Colonic mucosa (tissue), 4 donors: ENCODE measurements around the gene DIP2A. TPM values are rescaled to one million over a fixed set of nuclear protein-coding genes. Genes with fewer than 3 reads are reported as not detected.

Experiments
- DNase-seq: peaks from one replicate; pipeline ENCODE4 v3.0.0-alpha.2; 2020
- H3K27ac ChIP-seq: fragments of 200-600 bp; one replicate; pipeline ENCODE4 v1.8.0; 2021
- H3K27me3 ChIP-seq: fragments of 200-600 bp; one replicate; pipeline ENCODE4 v1.8.0; 2021
- H3K36me3 ChIP-seq: fragments of 200-600 bp; one replicate; pipeline ENCODE4 v1.8.0; 2021
- H3K4me1 ChIP-seq: fragments of 200-600 bp; one replicate; pipeline ENCODE4 v1.8.0; 2021; ENCODE audit warnings: mild to moderate bottlenecking
- H3K4me3 ChIP-seq: fragments of 200-600 bp; one replicate; pipeline ENCODE4 v1.8.0; 2021
- H3K9ac ChIP-seq, 2 donors: one replicate each; pipeline ENCODE4 v1.7.0; 2013; ENCODE audit warnings: control low read depth in 2 of 2, low read depth in 2 of 2, low read length in 2 of 2
- H3K9me3 ChIP-seq: fragments of 200-600 bp; one replicate; pipeline ENCODE4 v1.8.0; 2021
- intact Hi-C: fragments of 100-400 bp; cut with DNase I; formaldehyde crosslinking; loops from one replicate; pipeline ENCODE4 v1.14.1; 2022
- total RNA-seq, 2 donors: library from RNA; stranded (reverse); fragmentation: NEBNext Ultra II Directional in 1 of 2; extraction: Animal tissue kit (Norgen Biotek cat#: 25700) in 1 of 2; gene quantifications; one replicate each; pipeline ENCODE4 v1.2.1, GENCODE V29; 2021
- TF ChIP-seq, protein P1 (sequence below): fragments of 200-600 bp; IDR thresholded peaks from one replicate; pipeline ENCODE4 v1.8.0; 2022; ENCODE audit warnings: antibody characterized with exemption, mild to moderate bottlenecking
- donor health status: healthy.
- donor health status: DM: no; HTN: no; CAD: no.
- donor health status: DM: no; HTN: no; CAD: no.

The DIP2A gene
- total RNA-seq, 2 donors from 2014 or later, result 40.4 to 41.0 TPM

DNA sequence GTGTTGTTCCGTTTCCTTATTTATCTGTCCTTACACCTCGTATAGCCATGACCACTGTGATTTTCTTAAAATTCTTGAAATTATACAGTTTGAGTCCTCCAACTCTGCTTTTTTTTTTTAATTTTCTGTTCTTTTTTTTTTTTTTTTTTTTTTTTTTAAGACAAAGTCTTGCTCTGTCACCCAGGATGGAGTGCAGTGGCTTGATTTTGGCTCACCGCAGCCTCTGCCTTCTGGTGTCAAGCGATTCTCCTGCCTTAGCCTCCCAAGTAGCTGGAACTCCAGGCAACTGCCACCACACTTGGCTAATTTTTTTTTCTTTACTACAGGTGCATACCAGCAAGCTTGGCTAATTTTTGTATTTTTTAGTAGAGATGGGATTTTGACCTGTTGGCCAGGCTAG lies 48.9 kb downstream of the DIP2A start:
- Histone ChIP-seq H3K36me3 (no peaks in the 10 kb centered on the region), H3K9me3 (no peaks in the 10 kb centered on the region), H3K4me3 (no peak overlapping the region), H3K27ac (no peak overlapping the region), H3K9ac (no peak overlapping the region), H3K27me3 (no peaks in the 10 kb centered on the region), H3K4me1 (no peaks in the 10 kb centered on the region)
- TF ChIP-seq, protein P1, sequence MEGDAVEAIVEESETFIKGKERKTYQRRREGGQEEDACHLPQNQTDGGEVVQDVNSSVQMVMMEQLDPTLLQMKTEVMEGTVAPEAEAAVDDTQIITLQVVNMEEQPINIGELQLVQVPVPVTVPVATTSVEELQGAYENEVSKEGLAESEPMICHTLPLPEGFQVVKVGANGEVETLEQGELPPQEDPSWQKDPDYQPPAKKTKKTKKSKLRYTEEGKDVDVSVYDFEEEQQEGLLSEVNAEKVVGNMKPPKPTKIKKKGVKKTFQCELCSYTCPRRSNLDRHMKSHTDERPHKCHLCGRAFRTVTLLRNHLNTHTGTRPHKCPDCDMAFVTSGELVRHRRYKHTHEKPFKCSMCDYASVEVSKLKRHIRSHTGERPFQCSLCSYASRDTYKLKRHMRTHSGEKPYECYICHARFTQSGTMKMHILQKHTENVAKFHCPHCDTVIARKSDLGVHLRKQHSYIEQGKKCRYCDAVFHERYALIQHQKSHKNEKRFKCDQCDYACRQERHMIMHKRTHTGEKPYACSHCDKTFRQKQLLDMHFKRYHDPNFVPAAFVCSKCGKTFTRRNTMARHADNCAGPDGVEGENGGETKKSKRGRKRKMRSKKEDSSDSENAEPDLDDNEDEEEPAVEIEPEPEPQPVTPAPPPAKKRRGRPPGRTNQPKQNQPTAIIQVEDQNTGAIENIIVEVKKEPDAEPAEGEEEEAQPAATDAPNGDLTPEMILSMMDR, result no peak
- intact Hi-C loops, result no loop called here
- no peak for DNase-seq

DNA sequence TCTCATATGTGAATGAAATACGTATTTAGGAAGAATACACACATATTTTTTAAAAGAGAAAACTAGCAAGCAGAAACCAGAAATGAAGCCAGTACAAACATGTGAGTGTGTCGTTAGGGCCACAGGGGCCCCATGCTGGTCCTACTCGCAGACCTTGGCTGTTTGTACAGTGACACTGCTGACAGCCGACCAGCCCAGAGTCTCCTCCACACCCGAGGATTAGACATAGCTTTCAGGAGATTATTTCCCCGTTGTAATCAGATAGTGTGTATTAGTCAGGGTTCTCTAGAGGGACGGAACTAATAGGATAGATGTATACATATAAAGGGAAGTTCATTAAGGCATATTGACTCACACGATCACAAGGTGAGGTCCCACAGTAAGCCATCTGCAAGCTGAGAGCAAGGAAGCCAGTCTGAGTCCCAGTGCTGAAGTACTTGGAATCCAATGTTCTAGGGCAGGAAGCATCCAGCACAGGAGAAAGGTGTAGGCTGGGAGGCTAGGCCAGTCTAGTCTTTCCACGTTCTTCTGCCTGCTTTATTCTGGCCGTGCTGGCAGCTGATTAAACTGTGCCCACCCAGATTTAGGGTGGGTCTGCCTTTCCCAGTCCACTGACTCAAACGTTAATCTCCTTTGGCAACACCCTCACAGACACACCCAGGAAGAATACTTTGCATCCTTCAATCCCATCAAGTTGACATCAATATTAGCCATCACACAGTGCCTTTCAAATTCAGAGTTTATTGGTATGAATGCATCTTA lies 51.2 kb downstream of the DIP2A start:
- Histone ChIP-seq H3K27me3 (no peaks in the 10 kb centered on the region), H3K4me1 (no peaks in the 10 kb centered on the region), H3K27ac (no peak overlapping the region), H3K9me3 (no peaks in the 10 kb centered on the region), H3K4me3 (no peak overlapping the region), H3K9ac (no peak overlapping the region), H3K36me3 (no peaks in the 10 kb centered on the region)
- TF ChIP-seq, protein P1, result no peak
- intact Hi-C loops, result no loop called here
- DNase-seq, result peak; percentile 37

DNA sequence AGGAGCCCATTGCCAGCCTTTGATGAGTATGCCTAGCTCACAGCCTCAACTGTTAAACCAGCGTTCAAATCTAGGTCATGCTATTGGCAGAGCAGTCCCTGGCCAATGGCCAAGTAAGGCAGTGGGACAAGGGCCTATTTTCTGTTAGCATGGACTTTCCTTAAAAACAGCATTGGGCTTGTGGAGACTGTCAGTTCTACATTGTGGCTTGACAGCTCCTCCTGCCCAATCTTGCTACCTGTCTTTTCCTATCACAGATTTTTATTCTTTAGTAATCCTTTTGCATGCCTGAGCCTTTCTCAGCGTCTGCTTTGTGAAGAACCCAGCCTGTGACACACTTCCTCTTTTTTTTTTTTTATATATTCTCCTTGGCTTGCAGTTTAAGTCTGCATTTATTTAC lies 56.4 kb downstream of the DIP2A start:
- Histone ChIP-seq H3K27ac (no peak overlapping the region), H3K27me3 (no peaks in the 10 kb centered on the region), H3K9ac (no peak overlapping the region), H3K9me3 (no peaks in the 10 kb centered on the region), H3K36me3 (no peaks in the 10 kb centered on the region), H3K4me3 (no peak overlapping the region), H3K4me1 (no peaks in the 10 kb centered on the region)
- TF ChIP-seq, protein P1, result no peak
- no peak for DNase-seq
- intact Hi-C loops, result no loop called here

DNA sequence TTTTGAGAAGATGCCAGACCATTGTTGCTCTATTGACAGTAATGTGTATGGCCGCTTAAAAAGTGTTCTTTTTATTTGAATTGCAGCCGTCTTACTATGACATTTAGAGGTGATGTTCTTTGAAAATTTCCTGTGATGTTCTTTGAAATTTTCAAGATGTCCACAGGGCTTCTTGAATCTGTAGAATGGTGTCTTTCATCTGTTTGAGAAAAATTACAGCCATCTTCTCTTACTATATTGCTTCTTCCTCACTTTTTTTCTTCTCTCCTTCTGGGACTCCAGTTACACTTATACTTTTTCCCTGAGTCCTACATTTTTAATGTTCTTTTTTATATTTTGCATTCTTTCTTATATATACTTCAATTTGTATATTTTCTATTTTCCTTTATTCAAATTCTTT lies 57.4 kb downstream of the DIP2A start:
- intact Hi-C loops, result no loop called here
- no peak overlapping the region for H3K9ac ChIP-seq
- H3K36me3 ChIP-seq, result no peaks in the 10 kb centered on the region
- no peak overlapping the region for H3K27ac ChIP-seq
- H3K4me1 ChIP-seq, result no peaks in the 10 kb centered on the region
- H3K27me3 ChIP-seq, result no peaks in the 10 kb centered on the region
- no peak overlapping the region for H3K4me3 ChIP-seq
- TF ChIP-seq, protein P1, result no peak
- DNase-seq, result no peak
- H3K9me3 ChIP-seq, result no peaks in the 10 kb centered on the region

DNA sequence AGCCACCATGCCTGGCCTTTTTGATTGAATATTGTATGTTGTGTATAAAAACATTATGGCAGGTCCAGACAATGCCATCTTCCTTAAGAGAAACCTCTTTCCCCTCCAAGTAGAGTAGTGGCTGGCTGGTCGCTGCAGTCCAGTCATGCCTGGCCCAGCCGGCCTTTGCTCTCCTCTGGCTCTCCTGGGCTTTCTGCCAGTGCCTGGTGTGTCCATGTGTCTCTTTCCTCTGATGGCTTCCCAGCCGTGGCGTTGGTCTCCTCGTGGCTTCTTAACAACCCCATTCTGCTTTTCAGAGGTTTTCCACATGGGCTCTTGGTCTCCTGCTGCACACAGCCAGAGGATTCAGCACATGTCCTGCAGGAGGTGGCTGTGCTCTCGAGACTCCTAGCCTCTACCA lies 58.7 kb downstream of the DIP2A start:
- intact Hi-C loops, result no loop called here
- Histone ChIP-seq H3K36me3 (no peaks in the 10 kb centered on the region), H3K4me1 (no peaks in the 10 kb centered on the region), H3K9me3 (no peaks in the 10 kb centered on the region), H3K27me3 (no peaks in the 10 kb centered on the region), H3K27ac (no peak overlapping the region), H3K9ac (no peak overlapping the region), H3K4me3 (no peak overlapping the region)
- TF ChIP-seq, protein P1, result no peak
- no peak for DNase-seq
